Measurements from ENCODE around the gene CLEC1B.
"Not testable (repeated sequence)": the region's sequence is repeated elsewhere in the genome, so short reads cannot be mapped to it uniquely, and the experiment has no call there.

CLEC1B gene

DNA sequence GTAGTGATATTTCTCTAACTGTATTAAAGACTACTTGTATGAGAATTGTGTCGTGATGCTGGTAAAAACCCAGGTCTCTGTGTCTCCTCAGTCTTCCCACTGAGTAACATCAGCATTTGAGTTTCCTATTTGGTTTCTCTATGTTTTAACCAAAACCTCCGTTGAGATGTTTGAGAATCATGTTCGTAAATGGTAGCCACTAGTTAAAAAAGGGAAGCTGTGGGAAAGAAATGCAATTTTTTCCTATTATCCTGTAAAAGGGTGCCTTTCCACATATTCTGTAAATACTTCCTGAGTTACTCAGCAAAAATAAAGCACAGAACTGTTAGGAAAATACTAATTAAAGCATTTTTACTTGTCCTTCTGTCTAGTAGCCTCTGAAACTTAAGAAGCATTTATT lies 7.0 kb downstream of the CLEC1B start:
- H3K4me3 ChIP-seq (replicated peaks; ENCODE audit: insufficient read depth, low read length): no peak overlapping the region
- DNase-seq (ENCODE audit: low read depth in 1 of 2, low spot score in 1 of 2): no peak
- peak overlapping the region; percentile 63 for H3K27ac ChIP-seq (replicated peaks)
- TF ChIP-seq, protein P1, sequence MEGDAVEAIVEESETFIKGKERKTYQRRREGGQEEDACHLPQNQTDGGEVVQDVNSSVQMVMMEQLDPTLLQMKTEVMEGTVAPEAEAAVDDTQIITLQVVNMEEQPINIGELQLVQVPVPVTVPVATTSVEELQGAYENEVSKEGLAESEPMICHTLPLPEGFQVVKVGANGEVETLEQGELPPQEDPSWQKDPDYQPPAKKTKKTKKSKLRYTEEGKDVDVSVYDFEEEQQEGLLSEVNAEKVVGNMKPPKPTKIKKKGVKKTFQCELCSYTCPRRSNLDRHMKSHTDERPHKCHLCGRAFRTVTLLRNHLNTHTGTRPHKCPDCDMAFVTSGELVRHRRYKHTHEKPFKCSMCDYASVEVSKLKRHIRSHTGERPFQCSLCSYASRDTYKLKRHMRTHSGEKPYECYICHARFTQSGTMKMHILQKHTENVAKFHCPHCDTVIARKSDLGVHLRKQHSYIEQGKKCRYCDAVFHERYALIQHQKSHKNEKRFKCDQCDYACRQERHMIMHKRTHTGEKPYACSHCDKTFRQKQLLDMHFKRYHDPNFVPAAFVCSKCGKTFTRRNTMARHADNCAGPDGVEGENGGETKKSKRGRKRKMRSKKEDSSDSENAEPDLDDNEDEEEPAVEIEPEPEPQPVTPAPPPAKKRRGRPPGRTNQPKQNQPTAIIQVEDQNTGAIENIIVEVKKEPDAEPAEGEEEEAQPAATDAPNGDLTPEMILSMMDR (IDR thresholded peaks at IDR 0.05; ENCODE audit: insufficient read depth, low read length): no peak
- TF ChIP-seq SPI1 (IDR thresholded peaks at IDR 0.05; ENCODE audit: borderline replicate concordance, low read depth): peak; percentile 39; the same call in 1 of the 2 replicates
- TF ChIP-seq POLR2AphosphoS5 (IDR thresholded peaks at IDR 0.05; ENCODE audit: low read depth): no peak
- TF ChIP-seq REST (IDR thresholded peaks at IDR 0.05; ENCODE audit: insufficient replicate concordance, low read depth): no peak
- no peak for TF ChIP-seq GABPA (IDR thresholded peaks at IDR 0.05; ENCODE audit: low read depth)
- H3K27me3 ChIP-seq (ENCODE audit: insufficient read depth, poor library complexity, severe bottlenecking): no peaks in the 10 kb centered on the region

GRCh38 chr12:9980126-9980525 lies 18.8 kb downstream of the CLEC1B start:
- TF ChIP-seq REST (IDR thresholded peaks at IDR 0.05; ENCODE audit: insufficient replicate concordance, low read depth): no peak
- TF ChIP-seq, protein P1 (IDR thresholded peaks at IDR 0.05; ENCODE audit: insufficient read depth, low read length): no peak
- TF ChIP-seq SPI1 (IDR thresholded peaks at IDR 0.05; ENCODE audit: borderline replicate concordance, low read depth): no peak
- no peak for TF ChIP-seq GABPA (IDR thresholded peaks at IDR 0.05; ENCODE audit: low read depth)
- TF ChIP-seq POLR2AphosphoS5 (IDR thresholded peaks at IDR 0.05; ENCODE audit: low read depth): no peak
- Histone ChIP-seq H3K4me3 (replicated peaks; ENCODE audit: insufficient read depth, low read length) (no peak overlapping the region), H3K27ac (replicated peaks) (peak overlapping the region; percentile 4), H3K27me3 (ENCODE audit: insufficient read depth, poor library complexity, severe bottlenecking) (no peaks in the 10 kb centered on the region)
- peak in 1 of 2 experiments; percentile 36 for DNase-seq (ENCODE audit: low read depth in 1 of 2, low spot score in 1 of 2)

DNA sequence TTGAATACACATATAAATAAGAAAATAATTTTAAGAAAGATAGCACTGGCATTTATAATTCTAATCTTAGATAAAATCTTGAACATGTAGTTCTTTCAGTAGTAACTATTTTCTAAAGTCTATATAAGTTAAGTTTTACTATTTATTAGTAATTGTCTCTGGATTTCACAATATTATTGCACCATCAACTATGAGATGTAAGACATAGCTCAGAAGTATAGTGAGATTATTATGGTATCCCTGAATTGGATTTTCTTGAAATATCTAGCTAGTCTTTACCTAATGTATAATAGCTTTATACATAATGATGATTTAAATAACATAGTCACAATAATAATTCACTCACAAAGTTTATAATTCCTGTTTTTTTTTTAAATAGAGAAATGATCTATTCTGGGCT lies 21.0 kb downstream of the CLEC1B start:
- peak in 1 of 2 experiments; percentile 41 for DNase-seq (ENCODE audit: low read depth in 1 of 2, low spot score in 1 of 2)
- H3K27ac ChIP-seq (replicated peaks): no peak overlapping the region
- no peaks in the 10 kb centered on the region for H3K27me3 ChIP-seq (ENCODE audit: insufficient read depth, poor library complexity, severe bottlenecking)
- no peak overlapping the region for H3K4me3 ChIP-seq (replicated peaks; ENCODE audit: insufficient read depth, low read length)
- no peak for TF ChIP-seq POLR2AphosphoS5 (IDR thresholded peaks at IDR 0.05; ENCODE audit: low read depth)
- no peak for TF ChIP-seq SPI1 (IDR thresholded peaks at IDR 0.05; ENCODE audit: borderline replicate concordance, low read depth)
- no peak for TF ChIP-seq GABPA (IDR thresholded peaks at IDR 0.05; ENCODE audit: low read depth)
- TF ChIP-seq REST (IDR thresholded peaks at IDR 0.05; ENCODE audit: insufficient replicate concordance, low read depth): no peak
- TF ChIP-seq, protein P1 (IDR thresholded peaks at IDR 0.05; ENCODE audit: insufficient read depth, low read length): no peak

DNA sequence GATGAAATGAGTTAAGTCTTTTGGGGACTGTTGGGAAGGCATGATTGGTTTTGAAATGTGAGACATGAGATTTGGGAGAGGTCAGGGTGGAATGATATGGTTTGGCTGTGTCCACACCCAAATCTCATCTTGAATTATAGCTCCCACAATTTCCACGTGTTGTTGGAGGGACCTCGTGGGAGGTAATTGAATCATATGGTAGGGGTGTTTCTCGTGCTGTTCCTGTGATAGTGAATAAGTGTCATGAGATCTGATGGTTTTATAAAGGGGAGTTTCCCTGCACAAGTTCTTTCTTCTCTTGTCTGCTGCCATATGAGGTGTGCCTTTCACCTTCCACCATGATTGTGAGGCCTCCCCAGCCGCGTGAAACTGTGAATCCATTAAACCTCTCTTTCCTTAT lies 22.3 kb downstream of the CLEC1B start:
- not testable (repeated sequence) for H3K27me3 ChIP-seq (ENCODE audit: insufficient read depth, poor library complexity, severe bottlenecking); H3K27ac ChIP-seq (replicated peaks); H3K4me3 ChIP-seq (replicated peaks; ENCODE audit: insufficient read depth, low read length); DNase-seq (ENCODE audit: low read depth in 1 of 2, low spot score in 1 of 2)

Data from HL-60 (cell line).